ENCODE data around the gene ARL13A. TPM values are rescaled to one million over a fixed set of nuclear protein-coding genes. Genes with fewer than 3 reads are reported as not detected.

The ARL13A gene
- total RNA-seq, 4 donors from 2014 or later = not detected

GRCh38 chrX:100973411-100973810 lies 3.9 kb downstream of the ARL13A start:
- intact Hi-C loops (cut with DNase I) = no loop called here
- Histone ChIP-seq H3K4me3 (no peak overlapping the region), H3K27me3 (no peaks in the 10 kb centered on the region), H3K36me3 (no peaks in the 10 kb centered on the region), H3K9me3 (no peaks in the 10 kb centered on the region), H3K4me1 (no peaks in the 10 kb centered on the region), H3K27ac (replicated peaks in 1 of 4) (no peak overlapping the region)
- 93% methylated on average over 10 of the region's 19 CpGs for WGBS
- DNase-seq (ENCODE audit: extremely low spot score) = no peak
- TF ChIP-seq POLR2AphosphoS5 (IDR thresholded peaks at IDR 0.05) = no peak
- no peak for TF ChIP-seq EP300 (IDR thresholded peaks at IDR 0.05)
- TF ChIP-seq POLR2A (IDR thresholded peaks at IDR 0.05; ENCODE audit: low read depth) = no peak
- no peak for TF ChIP-seq CTCF (IDR thresholded peaks at IDR 0.05)

- no peak overlapping the region for H3K27ac ChIP-seq (replicated peaks in 1 of 4)
- H3K9me3 ChIP-seq = no peaks in the 10 kb centered on the region
- no peaks in the 10 kb centered on the region for H3K36me3 ChIP-seq
- TF ChIP-seq POLR2A (IDR thresholded peaks at IDR 0.05; ENCODE audit: low read depth) (no peak), EP300 (IDR thresholded peaks at IDR 0.05) (no peak), CTCF (IDR thresholded peaks at IDR 0.05) (no peak), POLR2AphosphoS5 (IDR thresholded peaks at IDR 0.05) (no peak)
- no peak overlapping the region for H3K4me3 ChIP-seq
- no peaks in the 10 kb centered on the region for H3K27me3 ChIP-seq
- intact Hi-C loops (cut with DNase I) = no loop called here
- WGBS = 95% methylated on average over 3 of the region's 3 CpGs
- H3K4me1 ChIP-seq = no peaks in the 10 kb centered on the region
- no peak for DNase-seq (ENCODE audit: extremely low spot score)
Measured at GRCh38 chrX:100975212-100975611, 5.7 kb downstream of the ARL13A start.

GRCh38 chrX:100976211-100976610 lies 6.7 kb downstream of the ARL13A start:
- Histone ChIP-seq H3K27ac (replicated peaks in 1 of 4) (no peak overlapping the region), H3K36me3 (peaks cover 0 to 8% (median 0%) of the 10 kb centered on the region in 4 donors), H3K9me3 (no peaks in the 10 kb centered on the region), H3K27me3 (no peaks in the 10 kb centered on the region), H3K4me3 (no peak overlapping the region), H3K4me1 (no peaks in the 10 kb centered on the region)
- WGBS = 95% methylated on average over 1 of the region's 1 CpG
- intact Hi-C loops (cut with DNase I) = no loop called here
- DNase-seq (ENCODE audit: extremely low spot score) = no peak
- TF ChIP-seq POLR2AphosphoS5 (IDR thresholded peaks at IDR 0.05) (no peak), POLR2A (IDR thresholded peaks at IDR 0.05; ENCODE audit: low read depth) (no peak), CTCF (IDR thresholded peaks at IDR 0.05) (no peak), EP300 (IDR thresholded peaks at IDR 0.05) (no peak)

- DNase-seq (ENCODE audit: extremely low spot score) = no peak
- TF ChIP-seq POLR2AphosphoS5 (IDR thresholded peaks at IDR 0.05) (no peak), CTCF (IDR thresholded peaks at IDR 0.05) (no peak), POLR2A (IDR thresholded peaks at IDR 0.05; ENCODE audit: low read depth) (no peak), EP300 (IDR thresholded peaks at IDR 0.05) (no peak)
- intact Hi-C loops (cut with DNase I) = no loop called here
- no peak overlapping the region for H3K4me3 ChIP-seq
- H3K27me3 ChIP-seq = no peaks in the 10 kb centered on the region
- H3K9me3 ChIP-seq = no peaks in the 10 kb centered on the region
- H3K27ac ChIP-seq (replicated peaks in 1 of 4) = no peak overlapping the region
- no peaks in the 10 kb centered on the region for H3K4me1 ChIP-seq
- H3K36me3 ChIP-seq = peaks cover 0 to 8% (median 0%) of the 10 kb centered on the region in 4 donors
- WGBS = 60% methylated on average over 3 of the region's 3 CpGs
Measured at GRCh38 chrX:100979881-100980607, 10.5 kb downstream of the ARL13A start.
